ENCODE data around the gene NT5C2.
"Not testable (repeated sequence)": the region's sequence is repeated elsewhere in the genome, so short reads cannot be mapped to it uniquely, and the experiment has no call there.

The NT5C2 gene

GRCh38 chr10:103144041-103144440 lies 49.0 kb downstream of the NT5C2 start:
- H3K9me3 ChIP-seq (ENCODE audit: control insufficient read depth in 2 of 2, low read length in 2 of 2), result no peaks in the 10 kb centered on the region
- H3K4me1 ChIP-seq (ENCODE audit: control insufficient read depth, insufficient read depth, low read length), result peaks cover 7% of the 10 kb centered on the region
- H3K36me3 ChIP-seq (ENCODE audit: control insufficient read depth in 2 of 2, insufficient read depth in 2 of 2, low read length in 2 of 2), result no peaks in the 10 kb centered on the region
- H3K9ac ChIP-seq (ENCODE audit: low read length in 2 of 2), result no peak overlapping the region
- H3K27ac ChIP-seq (ENCODE audit: low read length), result no peak overlapping the region
- H3K27me3 ChIP-seq (ENCODE audit: control insufficient read depth in 1 of 2, insufficient read depth in 2 of 2, low read length in 2 of 2), result no peaks in the 10 kb centered on the region
- no peak overlapping the region for H3K4me3 ChIP-seq (ENCODE audit: low read length in 2 of 2)

GRCh38 chr10:103143641-103144040 lies 49.4 kb downstream of the NT5C2 start:
- H3K4me3 ChIP-seq (ENCODE audit: low read length in 2 of 2); H3K36me3 ChIP-seq (ENCODE audit: control insufficient read depth in 2 of 2, insufficient read depth in 2 of 2, low read length in 2 of 2); H3K4me1 ChIP-seq (ENCODE audit: control insufficient read depth, insufficient read depth, low read length); H3K27ac ChIP-seq (ENCODE audit: low read length); H3K27me3 ChIP-seq (ENCODE audit: control insufficient read depth in 1 of 2, insufficient read depth in 2 of 2, low read length in 2 of 2); H3K9me3 ChIP-seq (ENCODE audit: control insufficient read depth in 2 of 2, low read length in 2 of 2); H3K9ac ChIP-seq (ENCODE audit: low read length in 2 of 2): not testable (repeated sequence)

GRCh38 chr10:103141950-103142349 lies 51.1 kb downstream of the NT5C2 start:
- Histone ChIP-seq H3K9ac (ENCODE audit: low read length in 2 of 2) (no peak overlapping the region), H3K27me3 (ENCODE audit: control insufficient read depth in 1 of 2, insufficient read depth in 2 of 2, low read length in 2 of 2) (no peaks in the 10 kb centered on the region), H3K9me3 (ENCODE audit: control insufficient read depth in 2 of 2, low read length in 2 of 2) (no peaks in the 10 kb centered on the region), H3K4me1 (ENCODE audit: control insufficient read depth, insufficient read depth, low read length) (peaks cover 7% of the 10 kb centered on the region), H3K4me3 (ENCODE audit: low read length in 2 of 2) (no peak overlapping the region), H3K27ac (ENCODE audit: low read length) (no peak overlapping the region), H3K36me3 (ENCODE audit: control insufficient read depth in 2 of 2, insufficient read depth in 2 of 2, low read length in 2 of 2) (peaks cover 6 to 8% of the 10 kb centered on the region in 2 donors)

- Histone ChIP-seq H3K9ac (ENCODE audit: low read length in 2 of 2) (no peak overlapping the region), H3K4me1 (ENCODE audit: control insufficient read depth, insufficient read depth, low read length) (no peaks in the 10 kb centered on the region), H3K27ac (ENCODE audit: low read length) (no peak overlapping the region), H3K36me3 (ENCODE audit: control insufficient read depth in 2 of 2, insufficient read depth in 2 of 2, low read length in 2 of 2) (peaks cover 6 to 8% of the 10 kb centered on the region in 2 donors), H3K9me3 (ENCODE audit: control insufficient read depth in 2 of 2, low read length in 2 of 2) (no peaks in the 10 kb centered on the region), H3K4me3 (ENCODE audit: low read length in 2 of 2) (no peak overlapping the region), H3K27me3 (ENCODE audit: control insufficient read depth in 1 of 2, insufficient read depth in 2 of 2, low read length in 2 of 2) (no peaks in the 10 kb centered on the region)
Observed at GRCh38 chr10:103140469-103140868, 52.6 kb downstream of the NT5C2 start.

- H3K36me3 ChIP-seq (ENCODE audit: control insufficient read depth in 2 of 2, insufficient read depth in 2 of 2, low read length in 2 of 2), result peaks cover 6 to 8% of the 10 kb centered on the region in 2 donors
- H3K27ac ChIP-seq (ENCODE audit: low read length), result no peak overlapping the region
- H3K9me3 ChIP-seq (ENCODE audit: control insufficient read depth in 2 of 2, low read length in 2 of 2), result no peaks in the 10 kb centered on the region
- H3K4me1 ChIP-seq (ENCODE audit: control insufficient read depth, insufficient read depth, low read length), result no peaks in the 10 kb centered on the region
- H3K27me3 ChIP-seq (ENCODE audit: control insufficient read depth in 1 of 2, insufficient read depth in 2 of 2, low read length in 2 of 2), result no peaks in the 10 kb centered on the region
- H3K9ac ChIP-seq (ENCODE audit: low read length in 2 of 2), result no peak overlapping the region
- H3K4me3 ChIP-seq (ENCODE audit: low read length in 2 of 2), result no peak overlapping the region
Observed at GRCh38 chr10:103139803-103140202, 53.3 kb downstream of the NT5C2 start.

GRCh38 chr10:103135168-103135567 lies 57.9 kb downstream of the NT5C2 start:
- H3K9me3 ChIP-seq (ENCODE audit: control insufficient read depth in 2 of 2, low read length in 2 of 2); H3K4me3 ChIP-seq (ENCODE audit: low read length in 2 of 2); H3K4me1 ChIP-seq (ENCODE audit: control insufficient read depth, insufficient read depth, low read length); H3K9ac ChIP-seq (ENCODE audit: low read length in 2 of 2); H3K27ac ChIP-seq (ENCODE audit: low read length); H3K36me3 ChIP-seq (ENCODE audit: control insufficient read depth in 2 of 2, insufficient read depth in 2 of 2, low read length in 2 of 2); H3K27me3 ChIP-seq (ENCODE audit: control insufficient read depth in 1 of 2, insufficient read depth in 2 of 2, low read length in 2 of 2): not testable (repeated sequence)

GRCh38 chr10:103130910-103131309 lies 62.2 kb downstream of the NT5C2 start:
- Histone ChIP-seq H3K27me3 (ENCODE audit: control insufficient read depth in 1 of 2, insufficient read depth in 2 of 2, low read length in 2 of 2) (no peaks in the 10 kb centered on the region), H3K4me1 (ENCODE audit: control insufficient read depth, insufficient read depth, low read length) (no peaks in the 10 kb centered on the region), H3K9ac (ENCODE audit: low read length in 2 of 2) (no peak overlapping the region), H3K27ac (ENCODE audit: low read length) (no peak overlapping the region), H3K4me3 (ENCODE audit: low read length in 2 of 2) (no peak overlapping the region), H3K36me3 (ENCODE audit: control insufficient read depth in 2 of 2, insufficient read depth in 2 of 2, low read length in 2 of 2) (peaks cover 0 to 2% of the 10 kb centered on the region in 2 donors), H3K9me3 (ENCODE audit: control insufficient read depth in 2 of 2, low read length in 2 of 2) (no peaks in the 10 kb centered on the region)

GRCh38 chr10:103130180-103130579 lies 62.9 kb downstream of the NT5C2 start:
- not testable (repeated sequence) for H3K4me1 ChIP-seq (ENCODE audit: control insufficient read depth, insufficient read depth, low read length); H3K4me3 ChIP-seq (ENCODE audit: low read length in 2 of 2); H3K9ac ChIP-seq (ENCODE audit: low read length in 2 of 2); H3K27me3 ChIP-seq (ENCODE audit: control insufficient read depth in 1 of 2, insufficient read depth in 2 of 2, low read length in 2 of 2); H3K27ac ChIP-seq (ENCODE audit: low read length); H3K9me3 ChIP-seq (ENCODE audit: control insufficient read depth in 2 of 2, low read length in 2 of 2); H3K36me3 ChIP-seq (ENCODE audit: control insufficient read depth in 2 of 2, insufficient read depth in 2 of 2, low read length in 2 of 2)

- Histone ChIP-seq H3K27ac (ENCODE audit: low read length) (no peak overlapping the region), H3K9ac (ENCODE audit: low read length in 2 of 2) (no peak overlapping the region), H3K4me1 (ENCODE audit: control insufficient read depth, insufficient read depth, low read length) (no peaks in the 10 kb centered on the region), H3K9me3 (ENCODE audit: control insufficient read depth in 2 of 2, low read length in 2 of 2) (no peaks in the 10 kb centered on the region), H3K27me3 (ENCODE audit: control insufficient read depth in 1 of 2, insufficient read depth in 2 of 2, low read length in 2 of 2) (no peaks in the 10 kb centered on the region), H3K36me3 (ENCODE audit: control insufficient read depth in 2 of 2, insufficient read depth in 2 of 2, low read length in 2 of 2) (no peaks in the 10 kb centered on the region), H3K4me3 (ENCODE audit: low read length in 2 of 2) (no peak overlapping the region)
Observed at GRCh38 chr10:103127241-103127640, 65.8 kb downstream of the NT5C2 start.

- no peak overlapping the region for H3K9ac ChIP-seq (ENCODE audit: low read length in 2 of 2)
- no peaks in the 10 kb centered on the region for H3K36me3 ChIP-seq (ENCODE audit: control insufficient read depth in 2 of 2, insufficient read depth in 2 of 2, low read length in 2 of 2)
- no peaks in the 10 kb centered on the region for H3K9me3 ChIP-seq (ENCODE audit: control insufficient read depth in 2 of 2, low read length in 2 of 2)
- no peak overlapping the region for H3K27ac ChIP-seq (ENCODE audit: low read length)
- H3K27me3 ChIP-seq (ENCODE audit: control insufficient read depth in 1 of 2, insufficient read depth in 2 of 2, low read length in 2 of 2), result no peaks in the 10 kb centered on the region
- no peak overlapping the region for H3K4me3 ChIP-seq (ENCODE audit: low read length in 2 of 2)
- peaks cover 7% of the 10 kb centered on the region for H3K4me1 ChIP-seq (ENCODE audit: control insufficient read depth, insufficient read depth, low read length)
Observed at GRCh38 chr10:103125323-103126267, 67.5 kb downstream of the NT5C2 start.

GRCh38 chr10:103124420-103125096 lies 68.5 kb downstream of the NT5C2 start:
- Histone ChIP-seq H3K4me3 (ENCODE audit: low read length in 2 of 2) (no peak overlapping the region), H3K9me3 (ENCODE audit: control insufficient read depth in 2 of 2, low read length in 2 of 2) (no peaks in the 10 kb centered on the region), H3K27me3 (ENCODE audit: control insufficient read depth in 1 of 2, insufficient read depth in 2 of 2, low read length in 2 of 2) (no peaks in the 10 kb centered on the region), H3K36me3 (ENCODE audit: control insufficient read depth in 2 of 2, insufficient read depth in 2 of 2, low read length in 2 of 2) (no peaks in the 10 kb centered on the region), H3K4me1 (ENCODE audit: control insufficient read depth, insufficient read depth, low read length) (peaks cover 7% of the 10 kb centered on the region), H3K27ac (ENCODE audit: low read length) (no peak overlapping the region), H3K9ac (ENCODE audit: low read length in 2 of 2) (no peak overlapping the region)

All from stomach smooth muscle (tissue), 2 donors.